Inflammatory macrophage (primary cell): ENCODE results near the gene GAB4.
A peak's percentile ranks its signal among the peaks of the same experiment; 100 is the strongest.
"Not testable (repeated sequence)": the region's sequence is repeated elsewhere in the genome, so short reads cannot be mapped to it uniquely, and the experiment has no call there.

Experiments used
- DNase-seq, 2 donors: peaks; one replicate each; pipeline ENCODE4 v3.0.0-alpha.2; 2020 to 2022
- total RNA-seq, 18 experiments: gene quantifications; one replicate each; lab custom pipeline; 2026; ENCODE audit warnings: mixed read lengths in 6 of 18, inconsistent platforms in 2 of 18; lab: John Stamatoyannopoulos, UW

GAB4 gene, protein sequence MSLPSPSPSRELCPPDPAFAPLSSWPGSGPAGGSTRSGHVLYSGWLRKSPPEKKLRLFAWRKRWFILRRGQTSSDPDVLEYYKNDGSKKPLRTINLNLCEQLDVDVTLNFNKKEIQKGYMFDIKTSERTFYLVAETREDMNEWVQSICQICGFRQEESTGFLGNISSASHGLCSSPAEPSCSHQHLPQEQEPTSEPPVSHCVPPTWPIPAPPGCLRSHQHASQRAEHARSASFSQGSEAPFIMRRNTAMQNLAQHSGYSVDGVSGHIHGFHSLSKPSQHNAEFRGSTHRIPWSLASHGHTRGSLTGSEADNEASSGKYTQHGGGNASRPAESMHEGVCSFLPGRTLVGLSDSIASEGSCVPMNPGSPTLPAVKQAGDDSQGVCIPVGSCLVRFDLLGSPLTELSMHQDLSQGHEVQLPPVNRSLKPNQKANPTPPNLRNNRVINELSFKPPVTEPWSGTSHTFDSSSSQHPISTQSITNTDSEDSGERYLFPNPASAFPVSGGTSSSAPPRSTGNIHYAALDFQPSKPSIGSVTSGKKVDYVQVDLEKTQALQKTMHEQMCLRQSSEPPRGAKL
- total RNA-seq = 0 to 0.13 (median 0) reads per million in 18 experiments

GRCh38 chr22:17007852-17008731 lies at the start of gene GAB4:
Gene GAB4 (minus strand): TSS chr22:17008222. CDS start chr22:17008114, 108 bp downstream.
- no peak for DNase-seq

DNA sequence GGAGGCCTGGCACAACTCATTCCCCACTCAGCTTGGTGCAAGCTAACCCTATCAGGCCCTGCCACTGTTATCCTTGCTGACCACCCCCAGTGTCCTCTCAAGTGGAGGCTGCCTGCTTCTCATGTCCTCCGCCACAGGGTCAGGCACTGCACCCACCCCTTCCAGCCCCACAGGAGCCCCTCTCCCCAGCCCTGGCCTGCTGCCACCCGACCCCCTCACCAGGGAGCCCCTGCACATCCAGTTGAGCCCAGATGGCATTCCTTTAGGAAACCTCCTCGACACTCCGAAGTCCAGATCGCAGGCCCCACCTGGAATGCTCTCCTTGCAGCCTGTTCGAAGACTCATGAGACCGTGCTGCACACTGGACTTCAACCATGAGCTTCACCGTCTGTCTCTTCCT lies 48.8 kb upstream of the GAB4 start:
- DNase-seq = no peak

DNA sequence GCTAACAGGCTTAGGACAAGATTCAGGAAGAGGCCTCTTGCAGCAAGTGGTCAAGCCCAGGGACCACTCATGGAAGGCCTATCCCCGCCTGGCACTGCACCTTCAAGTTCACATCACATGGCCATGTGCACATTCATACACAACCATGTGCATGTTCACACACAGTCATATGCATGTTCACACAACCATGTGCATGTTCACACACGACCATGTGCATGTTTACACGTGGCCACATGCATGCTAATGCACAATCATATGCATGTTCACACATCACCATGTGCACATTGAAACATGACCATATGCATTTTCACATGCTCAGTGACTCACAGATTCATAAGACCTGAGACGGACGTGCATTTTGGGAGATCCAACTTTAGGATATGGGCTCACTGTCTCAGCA lies 48.0 kb upstream of the GAB4 start:
- DNase-seq = no peak

- DNase-seq = peak; percentile 35 to 61
Observed at GRCh38 chr22:17047656-17048055, 39.6 kb upstream of the GAB4 start.

- DNase-seq = peak; percentile 45 to 60
Observed at GRCh38 chr22:17046566-17047348, 38.7 kb upstream of the GAB4 start.

DNA sequence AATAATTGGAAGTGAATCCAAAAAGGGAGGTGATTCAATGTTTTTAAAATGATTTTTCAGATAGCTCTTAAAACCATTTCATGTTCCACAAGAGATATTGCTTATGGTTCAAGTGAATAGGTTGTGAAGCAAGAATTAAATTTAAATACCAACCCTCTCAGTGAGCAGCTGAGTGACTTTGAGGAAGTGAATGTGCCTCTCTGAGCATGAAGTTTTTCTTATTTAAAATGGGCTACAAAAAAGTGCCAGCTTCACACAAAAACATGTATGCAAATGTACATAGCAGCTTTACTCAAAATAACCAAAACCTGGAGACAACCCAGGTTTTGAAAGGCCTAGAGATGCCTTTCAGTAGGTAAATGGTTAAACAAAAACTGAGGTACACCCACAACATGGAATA lies 35.5 kb upstream of the GAB4 start:
- DNase-seq = no peak

GRCh38 chr22:17036842-17037711 lies 29.1 kb upstream of the GAB4 start:
- not testable (repeated sequence) for DNase-seq

GRCh38 chr22:17035976-17036841 lies 28.2 kb upstream of the GAB4 start:
- DNase-seq = not testable (repeated sequence)

GRCh38 chr22:17035246-17035645 lies 27.2 kb upstream of the GAB4 start:
- DNase-seq = no peak

DNA sequence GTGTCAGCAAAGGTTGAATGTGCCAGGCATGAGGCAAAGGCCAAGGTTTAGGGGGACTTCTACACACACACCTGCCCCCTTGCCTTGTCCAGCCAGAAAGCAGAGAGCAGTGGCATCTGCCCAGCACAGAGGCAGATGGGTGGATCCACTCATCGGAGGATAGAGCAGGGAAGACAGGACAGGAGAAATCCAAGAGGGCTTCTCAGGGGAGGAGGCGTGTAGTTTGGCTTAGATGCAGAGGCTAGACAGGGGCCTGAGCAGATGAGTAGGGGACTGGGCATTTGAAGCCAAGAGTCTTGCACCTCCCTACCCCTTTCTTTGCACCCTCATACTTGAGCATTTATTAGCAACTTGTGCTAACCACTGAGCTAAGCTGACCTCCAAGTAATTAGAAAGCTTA lies 26.5 kb upstream of the GAB4 start:
- not testable (repeated sequence) for DNase-seq

DNA sequence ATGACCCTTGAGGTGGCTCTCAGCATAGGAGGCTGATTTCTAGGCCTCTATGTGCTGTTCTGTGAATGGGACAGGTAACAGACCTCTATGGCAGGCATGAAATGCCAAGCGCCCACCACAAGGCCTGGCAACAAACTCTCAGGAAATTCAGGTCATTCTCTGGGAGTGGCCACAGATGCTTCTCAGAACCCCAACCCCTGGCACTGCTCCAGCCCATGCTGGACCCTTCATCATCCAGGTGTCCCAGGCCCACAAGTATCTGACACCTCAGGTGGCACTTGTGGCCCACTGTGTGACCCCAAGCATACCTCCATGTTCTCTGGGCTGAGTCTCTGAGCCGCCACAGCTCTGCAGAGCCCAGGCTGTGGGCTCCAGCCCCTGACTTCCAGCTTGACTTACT lies 24.3 kb upstream of the GAB4 start:
- DNase-seq = not testable (repeated sequence)

DNA sequence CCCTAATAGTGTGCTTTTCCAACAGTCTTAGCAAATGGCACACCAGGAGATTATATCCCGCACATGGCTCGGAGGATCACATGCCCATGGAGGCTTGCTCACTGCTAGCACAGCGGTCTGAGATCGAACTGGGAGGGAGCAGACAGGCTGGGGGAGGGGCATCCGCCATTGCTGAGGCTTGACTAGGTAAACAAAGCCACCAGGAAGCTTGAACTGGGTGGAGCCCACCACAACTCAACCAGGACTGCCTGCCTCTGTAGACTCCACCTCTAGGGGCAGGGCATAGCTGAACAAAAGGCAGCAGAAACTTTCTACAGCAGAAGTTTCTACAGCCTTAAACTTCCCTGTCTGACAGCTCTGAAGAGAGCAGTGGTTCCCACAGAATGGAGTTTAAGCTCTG lies 16.4 kb upstream of the GAB4 start:
- not testable (repeated sequence) for DNase-seq

DNA sequence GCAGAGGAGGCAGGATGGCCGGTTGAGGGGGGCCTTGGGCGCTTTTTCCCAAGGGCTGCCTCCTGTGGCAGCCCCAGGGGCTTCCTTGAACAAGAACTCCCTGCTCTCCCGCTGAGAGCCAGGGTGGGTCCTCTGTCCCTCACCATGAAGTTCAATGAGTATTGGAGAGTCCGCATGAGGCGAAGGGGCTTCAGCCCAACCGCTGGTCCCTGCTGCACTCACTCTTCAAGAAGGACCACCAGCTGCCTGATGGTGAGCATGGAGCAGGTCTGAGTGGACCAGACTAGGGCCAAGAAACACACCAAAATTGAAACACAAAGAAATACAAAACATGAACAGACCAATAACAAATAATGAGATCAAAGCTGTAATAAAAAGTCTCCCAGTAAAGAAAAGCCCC lies 7.5 kb upstream of the GAB4 start:
- DNase-seq = not testable (repeated sequence)

DNA sequence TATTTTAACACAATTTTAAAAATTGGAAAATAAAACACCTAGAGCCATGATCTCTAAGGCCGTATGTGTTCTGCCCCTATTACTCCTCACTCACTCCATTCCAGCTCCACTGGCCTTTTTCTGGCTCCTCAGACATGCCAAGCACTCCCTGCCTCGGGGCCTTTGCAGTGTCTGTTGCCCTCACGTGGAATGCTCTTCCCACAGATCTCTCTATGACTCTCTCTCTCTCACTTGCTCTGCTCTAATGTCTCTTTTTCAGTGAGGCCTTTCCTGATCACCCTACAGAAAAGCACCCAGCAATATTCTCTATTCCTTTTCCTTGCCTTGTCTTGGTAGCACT lies 6.0 kb upstream of the GAB4 start:
- DNase-seq = not testable (repeated sequence)

DNA sequence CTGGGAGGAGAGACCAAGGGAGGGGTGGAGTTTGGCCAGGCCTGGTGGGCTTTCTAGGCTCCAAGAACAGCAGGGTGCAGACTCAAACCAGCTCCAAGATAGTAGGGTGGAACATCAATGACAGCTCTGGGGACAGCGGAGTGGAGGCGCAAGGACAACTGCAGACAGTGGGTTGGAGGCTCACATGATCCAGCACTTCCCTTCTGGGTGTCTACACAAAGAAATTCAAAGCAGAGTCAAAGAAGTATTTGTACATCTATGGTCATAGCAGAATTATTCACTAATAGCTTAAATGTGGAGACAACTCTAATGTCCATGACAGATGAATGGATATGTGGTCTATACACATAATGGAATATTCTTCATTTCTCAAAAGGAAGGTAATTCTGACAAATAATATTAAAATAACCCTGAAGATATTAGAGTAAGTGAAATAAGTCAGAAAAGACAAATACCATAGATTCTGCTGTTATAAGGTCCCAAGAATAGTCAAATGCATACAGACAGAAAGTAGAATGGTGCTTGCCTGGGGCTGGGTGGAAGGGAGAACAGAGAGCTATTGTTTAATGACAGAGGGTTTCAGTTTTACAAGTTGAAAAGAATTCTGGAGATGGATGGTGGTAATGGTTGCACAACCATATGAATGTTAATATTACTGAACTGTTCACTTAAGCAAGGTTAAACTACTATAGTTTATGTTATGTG lies 5.5 kb upstream of the GAB4 start:
- DNase-seq = no peak

GRCh38 chr22:17012267-17012666 lies 4.2 kb upstream of the GAB4 start:
- DNase-seq = no peak

GRCh38 chr22:17009640-17010291 lies 1.7 kb upstream of the GAB4 start:
- no peak for DNase-seq

- no peak for DNase-seq
Observed at GRCh38 chr22:17007257-17007656, 765 bp downstream of the GAB4 start.

GRCh38 chr22:16989915-16990314 lies 18.1 kb downstream of the GAB4 start:
- DNase-seq = no peak
